DND-41 (cell line): Measurements from ENCODE around the gene C1orf35.
"Not testable (repeated sequence)": the region's sequence is repeated elsewhere in the genome, so short reads cannot be mapped to it uniquely, and the experiment has no call there.

ENCODE experiments used
- ATAC-seq: fragments of 200-7000 bp; cut with Tn5 transposase; 3 replicates; pipeline ENCODE4 v1.9.1; 2021; ENCODE audit warnings: low read depth; ENCODE audit not compliant: insufficient read depth
- DNase-seq: peaks from one replicate; pipeline ENCODE4 v3.0.0-alpha.2; 2020
- H2AFZ ChIP-seq: 2 replicates; pipeline ENCODE4 v1.6.0; 2012; ENCODE audit warnings: low read depth, low read length
- H3K27ac ChIP-seq: 2 replicates; pipeline ENCODE4 v1.5.1; 2012; ENCODE audit warnings: low read length, inconsistent platforms
- H3K27me3 ChIP-seq: fragments of 200-600 bp; sonication (generic); 2 replicates; pipeline ENCODE4 v1.6.0; 2012; ENCODE audit warnings: low read length, mild to moderate bottlenecking, inconsistent platforms; ENCODE audit not compliant: insufficient read depth, poor library complexity
- H3K36me3 ChIP-seq: 2 replicates; pipeline ENCODE4 v1.5.1; 2012; ENCODE audit warnings: low read length, inconsistent platforms; ENCODE audit not compliant: insufficient read depth
- H3K4me1 ChIP-seq: 2 replicates; pipeline ENCODE4 v1.5.1; 2012; ENCODE audit warnings: mild to moderate bottlenecking, low read length; ENCODE audit not compliant: insufficient read depth
- H3K4me2 ChIP-seq: 2 replicates; pipeline ENCODE4 v1.6.0; 2012; ENCODE audit warnings: mild to moderate bottlenecking, moderate library complexity, low read length, inconsistent platforms; ENCODE audit not compliant: insufficient read depth
- H3K4me3 ChIP-seq, 2 experiments: fragments of 200-600 bp in 1 of 2; shearing (Covaris generic) in 1 of 2; 2 replicates each; pipeline ENCODE4 v1.5.1; 2012 to 2016; ENCODE audit warnings: inconsistent platforms in 2 of 2, low read length in 2 of 2, mild to moderate bottlenecking in 2 of 2, low read depth in 1 of 2, moderate library complexity in 1 of 2
- H3K79me2 ChIP-seq: 2 replicates; pipeline ENCODE4 v1.6.0; 2012; ENCODE audit warnings: low read length, inconsistent platforms; ENCODE audit not compliant: insufficient read depth
- H3K9ac ChIP-seq: 2 replicates; pipeline ENCODE4 v1.6.0; 2012; ENCODE audit warnings: low read depth, mild to moderate bottlenecking, inconsistent platforms, low read length, moderate library complexity
- H3K9me3 ChIP-seq: 2 replicates; pipeline ENCODE4 v1.5.1; 2012; ENCODE audit warnings: low read length, moderate library complexity, mild to moderate bottlenecking, inconsistent platforms; ENCODE audit not compliant: insufficient read depth, severe bottlenecking
- H4K20me1 ChIP-seq: 2 replicates; pipeline ENCODE4 v1.6.0; 2012; ENCODE audit warnings: low read length; ENCODE audit not compliant: insufficient read depth
- CTCF ChIP-seq: IDR thresholded peaks from 2 replicates; pipeline ENCODE4 v1.5.1; 2012; ENCODE audit warnings: borderline replicate concordance, low read length, moderate library complexity, mild to moderate bottlenecking; ENCODE audit not compliant: poor library complexity, severe bottlenecking; ENCODE audit errors: extremely low read depth
- EZH2 ChIP-seq: IDR thresholded peaks from 3 replicates; pipeline ENCODE4 v1.6.1; 2012; ENCODE audit warnings: borderline replicate concordance, low read depth, mild to moderate bottlenecking, moderate library complexity, low read length, inconsistent platforms; ENCODE audit not compliant: severe bottlenecking

Gene C1orf35

DNA sequence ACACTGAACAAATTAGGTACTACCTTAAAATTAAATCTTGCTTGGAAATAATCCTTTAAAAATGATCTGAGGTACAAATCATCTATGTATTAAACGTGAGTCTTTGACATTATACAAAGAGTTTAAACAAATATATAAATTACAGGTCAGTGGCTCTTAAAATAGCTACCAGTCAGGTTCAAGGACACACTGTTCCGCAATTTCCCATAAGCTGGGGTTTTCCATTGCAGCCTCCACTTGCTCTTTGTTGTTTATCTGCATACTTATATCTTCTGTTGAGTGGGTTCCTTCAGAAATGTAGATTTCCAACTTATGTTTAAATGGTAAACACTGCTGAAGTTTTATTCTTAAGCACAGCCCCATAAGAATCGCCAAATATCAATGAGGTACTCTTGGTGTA is 11.7 kb upstream of the C1orf35 start:
- no peak overlapping the region for H3K4me2 ChIP-seq
- ATAC-seq (no peak), DNase-seq (no peak)
- H3K36me3 ChIP-seq = no peaks in the 10 kb centered on the region
- H3K9ac ChIP-seq = no peak overlapping the region
- peaks cover 7% of the 10 kb centered on the region for H3K4me1 ChIP-seq
- H3K27me3 ChIP-seq = no peaks in the 10 kb centered on the region
- no peak overlapping the region for H3K27ac ChIP-seq
- H3K79me2 ChIP-seq = peaks cover 2% of the 10 kb centered on the region; the same call in 1 of the 2 replicates
- H4K20me1 ChIP-seq = no peaks in the 10 kb centered on the region
- H2AFZ ChIP-seq = no peak overlapping the region
- H3K4me3 ChIP-seq = no peak overlapping the region
- peaks cover 16% of the 10 kb centered on the region for H3K9me3 ChIP-seq
- TF ChIP-seq EZH2 = no peak

GRCh38 chr1:228112617-228113016 is 9.5 kb upstream of the C1orf35 start:
- H4K20me1 ChIP-seq = peaks cover under 1% of the 10 kb centered on the region; the same call in 1 of the 2 replicates
- no peak for DNase-seq
- no peaks in the 10 kb centered on the region for H3K27me3 ChIP-seq
- no peak overlapping the region for H3K9ac ChIP-seq
- H3K4me2 ChIP-seq = no peak overlapping the region
- no peak for ATAC-seq
- H3K79me2 ChIP-seq = peaks cover 20% of the 10 kb centered on the region
- H2AFZ ChIP-seq = no peak overlapping the region
- H3K4me3 ChIP-seq = no peak overlapping the region
- H3K36me3 ChIP-seq = peaks cover 5% of the 10 kb centered on the region
- no peak overlapping the region for H3K27ac ChIP-seq
- peaks cover 22% of the 10 kb centered on the region for H3K4me1 ChIP-seq
- TF ChIP-seq EZH2 (no peak), CTCF (no peak)
- H3K9me3 ChIP-seq = peaks cover 3% of the 10 kb centered on the region

GRCh38 chr1:228112167-228112566 is 9.0 kb upstream of the C1orf35 start:
- Histone ChIP-seq H3K79me2 (peaks cover 23% of the 10 kb centered on the region), H3K9me3 (no peaks in the 10 kb centered on the region), H3K27me3 (no peaks in the 10 kb centered on the region), H3K27ac (no peak overlapping the region), H3K4me3 (no peak overlapping the region), H3K9ac (no peak overlapping the region), H3K4me2 (no peak overlapping the region), H4K20me1 (peaks cover 4% of the 10 kb centered on the region; the same call in 1 of the 2 replicates), H2AFZ (no peak overlapping the region), H3K36me3 (peaks cover 9% of the 10 kb centered on the region), H3K4me1 (peaks cover 26% of the 10 kb centered on the region)
- no peak for ATAC-seq
- no peak for DNase-seq
- no peak for TF ChIP-seq EZH2
- no peak for TF ChIP-seq CTCF

GRCh38 chr1:228111315-228111714 is 8.2 kb upstream of the C1orf35 start:
- DNase-seq, H3K4me2 ChIP-seq, ATAC-seq, H4K20me1 ChIP-seq, H2AFZ ChIP-seq, H3K27me3 ChIP-seq, H3K9ac ChIP-seq, H3K9me3 ChIP-seq, H3K4me3 ChIP-seq, H3K27ac ChIP-seq: not testable (repeated sequence)
- Histone ChIP-seq H3K36me3 (peaks cover 17% of the 10 kb centered on the region), H3K79me2 (peaks cover 23% of the 10 kb centered on the region), H3K4me1 (peaks cover 26% of the 10 kb centered on the region)
